Measurements from ENCODE around the gene APLP2. TPM values are rescaled to one million over a fixed set of nuclear protein-coding genes. Genes with fewer than 3 reads are reported as not detected.

The APLP2 gene
- total and polyA plus RNA-seq, 2 of the 4 experiments (the other 2 are of a cell fraction): 127 to 235 TPM

GRCh38 chr11:130166457-130166784 is 96.7 kb downstream of the APLP2 start:
- H3K9me3 ChIP-seq (ENCODE audit: control insufficient read depth, insufficient read depth, low read length): no peaks in the 10 kb centered on the region
- dilution Hi-C loops (cut with HindIII; ENCODE audit: low sequenced_read_pairs, unreplicated experiment): no loop called here
- H2BK20ac ChIP-seq (ENCODE audit: low read depth, low read length): no peak overlapping the region
- H3K56ac ChIP-seq (ENCODE audit: extremely low read depth, insufficient read depth, low read length): no peak overlapping the region
- H4K5ac ChIP-seq (ENCODE audit: low read depth, low read length): no peak overlapping the region
- H2BK15ac ChIP-seq (ENCODE audit: low read depth, low read length): no peak overlapping the region
- H3K4me1 ChIP-seq (ENCODE audit: control insufficient read depth, insufficient read depth, low read length): peaks cover 4% of the 10 kb centered on the region
- H4K20me1 ChIP-seq (ENCODE audit: insufficient read depth, low read length): no peaks in the 10 kb centered on the region
- peaks cover 16% of the 10 kb centered on the region for H3K27me3 ChIP-seq (ENCODE audit: control insufficient read depth, insufficient read depth, low read length)
- H2BK5ac ChIP-seq (ENCODE audit: low read depth, low read length, poor library complexity, severe bottlenecking): no peak overlapping the region
- no peak overlapping the region for H2BK120ac ChIP-seq (ENCODE audit: low read depth, low read length)
- no peak overlapping the region for H3K4me3 ChIP-seq (ENCODE audit: insufficient read depth, low read depth, low read length)
- no peak overlapping the region for H3K23ac ChIP-seq (ENCODE audit: low read depth, low read length)
- ATAC-seq (ENCODE audit: low read depth) (peak; percentile 100), DNase-seq (peak; percentile 99)
- WGBS, 2 experiments (ENCODE audit: extremely low coverage in 2 of 2, insufficient read length in 1 of 2): no CpG with 5 or more reads among the region's 4 CpGs
- intact Hi-C loops (cut with micrococcal nuclease): no loop called here
- POLR2A ChIA-PET (ENCODE audit: unreplicated experiment): no interaction called here
- peak overlapping the region in 1 of 2 experiments; percentile 33; a peak in 2 of 4 replicates for H4K8ac ChIP-seq (ENCODE audit: low read depth in 2 of 2, low read length in 2 of 2)
- BruUV-seq (replicated peaks): no TSS peak
- H3K36me3 ChIP-seq (ENCODE audit: control insufficient read depth, insufficient read depth, low read length): no peaks in the 10 kb centered on the region
- peak overlapping the region; percentile 19 for H2AFZ ChIP-seq (replicated peaks; ENCODE audit: low read length, poor library complexity)
- no peak overlapping the region for H3K4me2 ChIP-seq (ENCODE audit: low read depth, low read length)
- CTCF ChIA-PET: interaction anchor here (1.1 kb wide), 1 partner anchor 34 kb away, joined by 5 read pairs; no protein-coding TSS in a partner anchor
- peak overlapping the region; percentile 42; the same call in 1 of the 2 replicates for H4K91ac ChIP-seq (ENCODE audit: insufficient read depth, low read depth, low read length)
- TF ChIP-seq, protein P1, sequence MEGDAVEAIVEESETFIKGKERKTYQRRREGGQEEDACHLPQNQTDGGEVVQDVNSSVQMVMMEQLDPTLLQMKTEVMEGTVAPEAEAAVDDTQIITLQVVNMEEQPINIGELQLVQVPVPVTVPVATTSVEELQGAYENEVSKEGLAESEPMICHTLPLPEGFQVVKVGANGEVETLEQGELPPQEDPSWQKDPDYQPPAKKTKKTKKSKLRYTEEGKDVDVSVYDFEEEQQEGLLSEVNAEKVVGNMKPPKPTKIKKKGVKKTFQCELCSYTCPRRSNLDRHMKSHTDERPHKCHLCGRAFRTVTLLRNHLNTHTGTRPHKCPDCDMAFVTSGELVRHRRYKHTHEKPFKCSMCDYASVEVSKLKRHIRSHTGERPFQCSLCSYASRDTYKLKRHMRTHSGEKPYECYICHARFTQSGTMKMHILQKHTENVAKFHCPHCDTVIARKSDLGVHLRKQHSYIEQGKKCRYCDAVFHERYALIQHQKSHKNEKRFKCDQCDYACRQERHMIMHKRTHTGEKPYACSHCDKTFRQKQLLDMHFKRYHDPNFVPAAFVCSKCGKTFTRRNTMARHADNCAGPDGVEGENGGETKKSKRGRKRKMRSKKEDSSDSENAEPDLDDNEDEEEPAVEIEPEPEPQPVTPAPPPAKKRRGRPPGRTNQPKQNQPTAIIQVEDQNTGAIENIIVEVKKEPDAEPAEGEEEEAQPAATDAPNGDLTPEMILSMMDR (conservative IDR thresholded peaks at IDR 0.05; ENCODE audit: low read depth, low read length): no peak
- no peak for TF ChIP-seq NFE2L2 (IDR thresholded peaks at IDR 0.05; ENCODE audit: low read depth, low read length)
- TF ChIP-seq BHLHE40 (IDR thresholded peaks at IDR 0.05; ENCODE audit: low read depth, low read length): peak; percentile 9; the same call in 1 of the 2 replicates
- peak; percentile 95 for TF ChIP-seq FOS (IDR thresholded peaks at IDR 0.05; ENCODE audit: low read depth, low read length)
- no peak for TF ChIP-seq CEBPB (IDR thresholded peaks at IDR 0.05; ENCODE audit: low read depth, low read length)
- TF ChIP-seq, protein P2, sequence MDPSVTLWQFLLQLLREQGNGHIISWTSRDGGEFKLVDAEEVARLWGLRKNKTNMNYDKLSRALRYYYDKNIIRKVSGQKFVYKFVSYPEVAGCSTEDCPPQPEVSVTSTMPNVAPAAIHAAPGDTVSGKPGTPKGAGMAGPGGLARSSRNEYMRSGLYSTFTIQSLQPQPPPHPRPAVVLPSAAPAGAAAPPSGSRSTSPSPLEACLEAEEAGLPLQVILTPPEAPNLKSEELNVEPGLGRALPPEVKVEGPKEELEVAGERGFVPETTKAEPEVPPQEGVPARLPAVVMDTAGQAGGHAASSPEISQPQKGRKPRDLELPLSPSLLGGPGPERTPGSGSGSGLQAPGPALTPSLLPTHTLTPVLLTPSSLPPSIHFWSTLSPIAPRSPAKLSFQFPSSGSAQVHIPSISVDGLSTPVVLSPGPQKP (IDR thresholded peaks at IDR 0.05; ENCODE audit: borderline replicate concordance, low read depth, low read length): no peak
- peak; percentile 44; the same call in 1 of the 2 replicates for TF ChIP-seq MAZ (IDR thresholded peaks at IDR 0.05; ENCODE audit: borderline replicate concordance, low read depth, low read length)
- TF ChIP-seq RCOR1 (IDR thresholded peaks at IDR 0.05; ENCODE audit: insufficient replicate concordance, low read length): peak; percentile 9
- TF ChIP-seq SMC3 (IDR thresholded peaks at IDR 0.05; ENCODE audit: low read depth, low read length): no peak
- TF ChIP-seq USF2 (IDR thresholded peaks at IDR 0.05; ENCODE audit: low read depth, low read length): peak; percentile 46; the same call in 1 of the 2 replicates
- TF ChIP-seq CHD1 (IDR thresholded peaks at IDR 0.05; ENCODE audit: low read depth, low read length): no peak
- peak; percentile 76; the same call in 1 of the 2 replicates for TF ChIP-seq MXI1 (IDR thresholded peaks at IDR 0.05; ENCODE audit: borderline replicate concordance, low read depth, low read length)
- peaks cover 8% of the 10 kb centered on the region for H3K9me1 ChIP-seq (ENCODE audit: insufficient read depth, low read length)
- in situ Hi-C loops (cut with MboI; ENCODE audit: low sequenced_read_pairs): no loop called here
- H2AK5ac ChIP-seq (ENCODE audit: low read depth, low read length): peak overlapping the region; percentile 38
- no peak overlapping the region for H3K14ac ChIP-seq (replicated peaks; ENCODE audit: low read depth, low read length)
- peak overlapping the region; percentile 12; the same call in 1 of the 2 replicates for H3K27ac ChIP-seq (ENCODE audit: insufficient read depth, low read length)
- no peaks in the 10 kb centered on the region for H3K79me1 ChIP-seq (ENCODE audit: low read depth in 1 of 2, low read length in 2 of 2)
- H3K9ac ChIP-seq (ENCODE audit: low read depth, low read length): no peak overlapping the region
- no peak overlapping the region for H3K18ac ChIP-seq (ENCODE audit: low read depth, low read length)
- H2AK9ac ChIP-seq (replicated peaks; ENCODE audit: low read depth, low read length, poor library complexity): peak overlapping the region; percentile 63
- H3K4ac ChIP-seq (ENCODE audit: low read depth, low read length): peak overlapping the region; percentile 44; the same call in 1 of the 2 replicates
